Aortic smooth muscle cell (primary cell): ENCODE results near the gene UAP1L1. TPM values are rescaled to one million over a fixed set of nuclear protein-coding genes. Genes with fewer than 3 reads are reported as not detected.

ENCODE experiments used
- total RNA-seq: library from RNA; depleted of rRNA; stranded (reverse); fragments of >200 nt; gene quantifications from 2 replicates; pipeline ENCODE4 v1.2.3, GENCODE V29; 2014

Gene UAP1L1
- total RNA-seq, result 14.0 and 19.0 TPM in 2 replicates

GRCh38 chr9:137077010-137077747 is at the start of gene UAP1L1:
Gene UAP1L1 (plus strand): TSS chr9:137077517. CDS start chr9:137077533, 16 bp downstream.

GRCh38 chr9:137031904-137032640 is 45.2 kb upstream of the UAP1L1 start, which contains the start of gene FUT7:
Gene FUT7 (minus strand): TSS chr9:137032088. CDS start chr9:137031991, 97 bp downstream.

GRCh38 chr9:137046088-137046787 is 31.1 kb upstream of the UAP1L1 start, which contains the start of gene NPDC1:
Gene NPDC1 (minus strand): TSS chr9:137046177. CDS start chr9:137045989, 188 bp downstream.

GRCh38 chr9:137053944-137054931 is 23.1 kb upstream of the UAP1L1 start, which contains the start of gene ENTPD2:
Gene ENTPD2 (minus strand): TSS chr9:137054061. CDS start chr9:137053997, 64 bp downstream.

GRCh38 chr9:137070201-137070905 is 7.0 kb upstream of the UAP1L1 start, which contains the start of gene SAPCD2:
Gene SAPCD2 (minus strand): TSS chr9:137070557. CDS start chr9:137070460, 97 bp downstream.

GRCh38 chr9:137086531-137087408 is 9.5 kb downstream of the UAP1L1 start, which contains the start of gene MAN1B1:
Gene MAN1B1 (plus strand): TSS chr9:137086985. CDS start chr9:137087000, 15 bp downstream.

GRCh38 chr9:137114613-137115393 is 37.5 kb downstream of the UAP1L1 start, which contains the start of gene DPP7:
Gene DPP7 (minus strand): TSS chr9:137114733. CDS start chr9:137114713, 20 bp downstream.

Other genes starting within 250 kb of the UAP1L1 start
- gene AJM1, start 235.0 kb upstream of the UAP1L1 start, total RNA-seq, result 1.1 TPM in 2 replicates
- gene PHPT1, start 228.1 kb upstream of the UAP1L1 start, total RNA-seq, result 161 and 208 TPM in 2 replicates
- gene MAMDC4, start 225.2 kb upstream of the UAP1L1 start, total RNA-seq, result 0.40 and 0.68 TPM in 2 replicates
- 511 and 536 TPM in 2 replicates for gene EDF1, start 211.2 kb upstream of the UAP1L1 start, total RNA-seq
- 6.6 and 11.6 TPM in 2 replicates for gene TRAF2, start 191.0 kb upstream of the UAP1L1 start, total RNA-seq
- gene FBXW5, start 132.8 kb upstream of the UAP1L1 start, total RNA-seq, result 144 and 185 TPM in 2 replicates
- gene C8G, start 132.3 kb upstream of the UAP1L1 start, total RNA-seq, result 0.13 and 0.44 TPM in 2 replicates
- 0.26 and 0.37 TPM in 2 replicates for gene LCN12, start 125.2 kb upstream of the UAP1L1 start, total RNA-seq
- 9.8 and 21.8 TPM in 2 replicates for gene PTGDS, start 100.0 kb upstream of the UAP1L1 start, total RNA-seq
- gene LCNL1, start 94.5 kb upstream of the UAP1L1 start, total RNA-seq, result 0.44 and 1.6 TPM in 2 replicates
- gene PAXX, start 85.1 kb upstream of the UAP1L1 start, total RNA-seq, result 11.6 and 15.6 TPM in 2 replicates
- gene CLIC3, start 80.9 kb upstream of the UAP1L1 start, total RNA-seq, result 4.8 and 5.2 TPM in 2 replicates
- 33.4 and 40.3 TPM in 2 replicates for gene ABCA2, start 49.3 kb upstream of the UAP1L1 start, total RNA-seq
- gene FUT7, start 45.4 kb upstream of the UAP1L1 start, total RNA-seq, result not detected in 2 replicates
- 21.4 and 28.4 TPM in 2 replicates for gene NPDC1, start 31.3 kb upstream of the UAP1L1 start, total RNA-seq
- gene ENTPD2, start 23.5 kb upstream of the UAP1L1 start, total RNA-seq, result not detected in 2 replicates
- 5.1 and 7.7 TPM in 2 replicates for gene SAPCD2, start 7.0 kb upstream of the UAP1L1 start, total RNA-seq
- 84.3 and 90.3 TPM in 2 replicates for gene MAN1B1, start 9.5 kb downstream of the UAP1L1 start, total RNA-seq
- 83.8 and 87.8 TPM in 2 replicates for gene DPP7, start 37.2 kb downstream of the UAP1L1 start, total RNA-seq
- gene GRIN1, start 61.6 kb downstream of the UAP1L1 start, total RNA-seq, result 0.06 and 0.13 TPM in 2 replicates
- not detected in 2 replicates for gene LRRC26, start 92.5 kb downstream of the UAP1L1 start, total RNA-seq
- not detected in 2 replicates for gene TMEM210, start 94.5 kb downstream of the UAP1L1 start, total RNA-seq
- 21.9 and 23.6 TPM in 2 replicates for gene ANAPC2, start 111.0 kb downstream of the UAP1L1 start, total RNA-seq
- 73.2 and 78.1 TPM in 2 replicates for gene SSNA1, start 111.2 kb downstream of the UAP1L1 start, total RNA-seq
- 5.2 and 5.8 TPM in 2 replicates for gene TPRN, start 123.2 kb downstream of the UAP1L1 start, total RNA-seq
- gene TMEM203, start 128.1 kb downstream of the UAP1L1 start, total RNA-seq, result 28.7 and 34.1 TPM in 2 replicates
- 3.1 and 3.3 TPM in 2 replicates for gene NDOR1, start 128.2 kb downstream of the UAP1L1 start, total RNA-seq
- gene RNF208, start 144.7 kb downstream of the UAP1L1 start, total RNA-seq, result 0.40 and 0.50 TPM in 2 replicates
- gene CYSRT1, start 147.7 kb downstream of the UAP1L1 start, total RNA-seq, result 0.87 and 1.2 TPM in 2 replicates
- 0.12 and 0.13 TPM in 2 replicates for gene RNF224, start 150.0 kb downstream of the UAP1L1 start, total RNA-seq
- gene SLC34A3, start 153.4 kb downstream of the UAP1L1 start, total RNA-seq, result 0.06 and 0.13 TPM in 2 replicates
- gene TUBB4B, start 163.8 kb downstream of the UAP1L1 start, total RNA-seq, result 144 and 225 TPM in 2 replicates
- gene STPG3, start 173.8 kb downstream of the UAP1L1 start, total RNA-seq, result not detected in 2 replicates
- gene NELFB, start 177.8 kb downstream of the UAP1L1 start, total RNA-seq, result 44.7 and 51.8 TPM in 2 replicates
- gene TOR4A, start 200.2 kb downstream of the UAP1L1 start, total RNA-seq, result 35.2 and 35.7 TPM in 2 replicates
- 0.25 and 0.53 TPM in 2 replicates for gene NRARP, start 224.8 kb downstream of the UAP1L1 start, total RNA-seq